GM12891 (cell line): ENCODE results near the gene CHD9.

Experiments
- POLR2A ChIP-seq: IDR thresholded peaks from 2 replicates; pipeline ENCODE4 v1.6.1; 2011; ENCODE audit warnings: low read depth, low read length, control low read depth
- POLR2AphosphoS5 ChIP-seq: IDR thresholded peaks from 2 replicates; pipeline ENCODE4 v1.6.1; 2011; ENCODE audit warnings: low read depth, low read length, control low read depth

- TF ChIP-seq POLR2A (no peak), POLR2AphosphoS5 (no peak)
Measured at GRCh38 chr16:53187775-53188174, 133.0 kb downstream of the CHD9 start.
